Left cardiac atrium (tissue), 4 donors: ENCODE data around the gene BCL2L15. TPM values are rescaled to one million over a fixed set of nuclear protein-coding genes. Genes with fewer than 3 reads are reported as not detected.

ENCODE experiments used
- ATAC-seq, 2 donors: fragments of 200-7000 bp; cut with Tn5 transposase; one replicate each; pipeline ENCODE4 v1.9.1; 2020; ENCODE audit warnings: mild to moderate bottlenecking in 2 of 2, moderate library complexity in 2 of 2
- DNase-seq: peaks from one replicate; pipeline ENCODE4 v3.0.0-alpha.2; 2020
- intact Hi-C, 2 donors: fragments of 100-400 bp; cut with DNase I; formaldehyde crosslinking; loops; one replicate each; pipeline versions ENCODE4 v1.14.1 to v1.15.1; 2022 to 2023
- long read RNA-seq: library from polyadenylated mRNA; unstranded; transcript quantifications from one replicate; pipeline ENCODE4 v2.0.0, GENCODE V29; 2021
- total RNA-seq, 2 donors: library from RNA; stranded (reverse); fragmentation: NEBNext Ultra II Directional; extraction: Animal tissue kit (Norgen Biotek cat#: 25700); gene quantifications; one replicate each; pipeline ENCODE4 v1.2.1, GENCODE V29; 2021
- donor health status: DM: no; HTN: yes; CAD: no.
- donor health status: DM: no; HTN: yes; CAD: no; lungs with severe emphysema.
- donor health status: DM: yes; HTN: yes; CAD: no.
- donor health status: Dilated cardiomyopathy.

BCL2L15 gene
- under 1 TPM in 1 of 2 donors, not detected in 1; 0.97 TPM for total RNA-seq
- long read RNA-seq: 0 reads

GRCh38 chr1:113887402-113888175 is at the start of gene BCL2L15:
TSS of gene BCL2L15 (minus strand) at chr1:113887581. CDS start at chr1:113887375, 206 bp downstream.
- intact Hi-C loops: no loop called here
- ATAC-seq (no peak), DNase-seq (no peak)

GRCh38 chr1:113937146-113937545 is 49.8 kb upstream of the BCL2L15 start:
- ATAC-seq (no peak), DNase-seq (no peak)
- intact Hi-C loops: no loop called here

GRCh38 chr1:113935970-113936369 is 48.6 kb upstream of the BCL2L15 start:
- DNase-seq: no peak
- no peak for ATAC-seq
- intact Hi-C loops: no loop called here

- intact Hi-C loops: no loop called here
- ATAC-seq (no peak), DNase-seq (no peak)
Measured at GRCh38 chr1:113935176-113935575, 47.8 kb upstream of the BCL2L15 start.

GRCh38 chr1:113934511-113935055 is 47.2 kb upstream of the BCL2L15 start:
- ATAC-seq: no peak
- intact Hi-C loops: no loop called here
- no peak for DNase-seq

DNA sequence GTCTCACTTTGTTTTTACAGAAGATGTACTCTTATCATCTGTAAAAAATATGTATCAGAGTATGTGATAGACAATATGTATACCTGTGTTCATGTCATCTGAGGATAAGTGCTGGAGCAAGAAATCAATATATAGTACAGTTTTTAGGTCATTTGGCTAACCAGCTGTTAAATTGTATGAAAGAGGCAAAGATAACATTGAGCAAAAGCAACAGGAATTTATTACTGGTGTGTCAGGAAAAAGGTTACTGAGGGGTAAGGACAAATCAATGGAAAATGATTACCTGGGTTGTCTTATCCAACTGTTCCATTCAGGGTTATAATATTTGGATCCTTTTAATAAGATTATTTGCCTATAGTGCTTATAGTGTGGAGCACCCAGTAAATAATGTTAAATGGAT is 46.6 kb upstream of the BCL2L15 start:
- intact Hi-C loops: no loop called here
- DNase-seq: no peak
- no peak for ATAC-seq

DNA sequence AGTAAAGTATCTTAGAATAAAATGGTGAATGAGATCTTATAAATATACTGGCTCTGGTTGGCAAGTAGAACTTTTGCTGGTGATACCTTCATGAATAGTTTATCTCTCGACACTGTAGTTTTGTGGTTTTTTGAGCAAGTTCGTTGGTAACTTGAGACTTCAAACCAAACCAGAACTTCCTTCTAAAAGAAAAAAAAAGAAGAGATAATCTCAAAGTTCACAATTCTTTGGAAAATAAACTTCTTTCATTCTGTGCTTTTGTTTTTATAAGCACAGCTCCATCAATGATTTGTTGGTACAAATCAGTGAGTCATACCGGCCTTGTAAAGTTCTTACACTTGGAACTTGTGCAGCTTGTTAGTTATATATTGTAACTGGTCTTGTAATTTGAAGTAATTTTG is 44.1 kb upstream of the BCL2L15 start:
- no peak for ATAC-seq
- DNase-seq: no peak
- intact Hi-C loops: no loop called here

DNA sequence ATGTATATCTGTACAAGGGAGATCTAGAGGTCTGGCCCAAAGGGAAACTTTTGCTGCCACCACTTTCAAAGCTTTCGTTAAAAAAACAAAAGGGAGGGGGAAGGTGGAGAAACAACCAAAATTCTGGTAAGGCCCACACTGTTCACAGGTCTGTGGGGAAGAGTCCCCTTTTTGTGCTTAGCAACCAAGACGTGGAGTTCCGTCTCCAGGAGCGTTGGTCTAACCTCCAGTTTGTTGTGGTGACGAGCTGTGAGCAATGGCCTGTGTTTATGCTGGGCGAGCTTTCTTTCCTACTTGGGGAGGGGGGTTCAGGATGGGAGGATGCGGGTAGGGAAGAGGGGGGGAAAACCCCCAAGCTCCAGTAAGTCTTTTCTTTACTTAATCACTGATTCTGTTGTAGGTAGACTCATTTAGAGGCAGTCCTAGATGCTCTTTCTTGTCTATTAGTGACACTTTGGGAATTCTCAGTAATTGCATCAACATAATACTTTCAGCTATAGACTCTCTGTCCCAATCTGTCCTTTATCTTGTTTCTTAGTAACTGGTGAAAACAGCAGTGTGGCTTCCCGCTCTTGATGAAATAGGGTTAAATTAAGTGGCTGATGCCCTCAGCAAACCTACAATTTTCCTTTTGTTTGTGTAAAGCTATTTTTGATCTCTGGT is 43.2 kb upstream of the BCL2L15 start:
- ATAC-seq (peak in 1 of 2 donors; percentile 11), DNase-seq (no peak)
- intact Hi-C loops: no loop called here

DNA sequence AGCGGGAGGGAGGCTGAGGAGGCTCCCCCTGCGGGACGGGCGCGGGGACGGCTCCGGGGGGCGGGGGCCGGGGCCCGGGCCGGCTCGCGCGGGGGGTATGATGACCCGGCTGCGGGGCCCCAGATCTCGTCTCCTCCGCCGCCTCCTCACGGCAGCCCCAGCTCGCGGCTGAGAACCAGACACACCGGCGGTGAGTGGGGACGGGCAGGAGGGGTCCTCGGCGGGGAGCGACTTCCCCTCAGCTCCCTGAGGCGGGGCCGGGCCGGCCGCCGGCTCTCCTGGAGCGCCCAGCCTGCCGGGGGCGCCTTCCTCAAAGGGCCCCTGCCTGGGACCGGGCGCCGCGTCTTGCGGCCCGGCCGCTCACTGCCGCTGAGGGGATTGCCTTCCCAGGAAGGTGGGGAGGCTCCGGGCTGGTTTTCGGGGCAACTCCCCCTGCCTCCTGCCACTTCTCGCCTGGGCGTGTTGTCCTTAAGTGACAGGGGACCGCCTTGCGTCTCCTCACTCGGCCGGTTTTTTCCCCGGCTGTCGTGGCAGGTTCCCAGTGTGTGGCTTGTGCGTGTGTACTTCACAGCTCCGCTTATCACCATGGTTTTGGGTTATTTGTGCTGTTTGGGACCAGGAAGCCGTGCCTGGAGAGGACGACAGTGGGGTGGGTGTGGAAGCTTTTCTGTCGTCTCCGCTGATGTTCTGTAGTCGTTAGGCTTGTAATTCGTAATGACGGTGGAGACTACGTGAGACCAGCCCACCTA is 42.5 kb upstream of the BCL2L15 start:
- ATAC-seq (peak; percentile 59 to 61), DNase-seq (peak; percentile 43)
- intact Hi-C loops: loop anchor here in 1 of 2 donors (1.0 to 2.0 kb wide), 2 partner anchors 17 to 25 kb away; partner anchors contain the start of gene DCLRE1B

GRCh38 chr1:113928941-113929749 is 41.8 kb upstream of the BCL2L15 start, which contains the start of gene HIPK1:
TSS of gene HIPK1 (plus strand) at chr1:113929324.
- intact Hi-C loops: loop anchor here in 1 of 2 donors (1.0 to 2.0 kb wide), 2 partner anchors 16 to 24 kb away; partner anchors contain the start of gene DCLRE1B
- ATAC-seq (peak; percentile 94 to 96), DNase-seq (peak; percentile 95)

DNA sequence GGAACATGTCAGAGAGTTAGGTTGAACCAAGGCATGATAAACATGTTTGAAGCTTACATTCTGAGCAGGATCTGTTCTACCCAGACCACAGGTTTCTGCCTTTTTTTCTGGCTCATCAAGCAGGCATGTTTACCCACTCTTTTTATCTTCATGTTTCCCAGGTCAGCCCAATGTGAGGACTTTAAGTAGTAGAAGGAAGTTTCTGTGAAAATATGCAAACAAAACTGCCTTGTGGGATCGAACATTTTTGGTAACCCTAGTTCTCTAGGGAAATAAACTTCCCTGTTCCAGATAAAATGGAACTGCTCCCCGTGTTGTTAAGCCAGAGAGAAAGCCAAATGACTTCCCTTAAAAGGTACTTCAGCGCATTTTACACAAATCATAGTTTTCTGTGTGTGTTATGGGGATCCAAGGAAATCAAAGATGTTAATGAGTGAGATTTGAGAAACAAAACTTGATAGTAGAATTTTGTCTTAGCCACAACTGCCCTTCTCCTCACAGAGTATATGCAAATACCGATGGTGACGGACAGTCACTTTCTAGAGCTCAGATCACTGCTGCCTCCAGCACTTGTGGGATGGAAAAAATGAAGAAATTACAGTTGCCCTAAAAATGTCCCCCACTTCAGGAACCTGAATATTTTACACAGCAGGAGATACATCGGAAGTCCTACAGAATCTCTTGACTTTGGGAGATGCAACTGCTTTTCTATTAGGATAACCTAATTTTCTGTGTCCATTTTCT is 41.0 kb upstream of the BCL2L15 start:
- intact Hi-C loops: loop anchor here in 1 of 2 donors (2.0 kb wide), 1 partner anchor 16 kb away; no protein-coding TSS in a partner anchor
- ATAC-seq (peak in 1 of 2 donors; percentile 17), DNase-seq (no peak)

DNA sequence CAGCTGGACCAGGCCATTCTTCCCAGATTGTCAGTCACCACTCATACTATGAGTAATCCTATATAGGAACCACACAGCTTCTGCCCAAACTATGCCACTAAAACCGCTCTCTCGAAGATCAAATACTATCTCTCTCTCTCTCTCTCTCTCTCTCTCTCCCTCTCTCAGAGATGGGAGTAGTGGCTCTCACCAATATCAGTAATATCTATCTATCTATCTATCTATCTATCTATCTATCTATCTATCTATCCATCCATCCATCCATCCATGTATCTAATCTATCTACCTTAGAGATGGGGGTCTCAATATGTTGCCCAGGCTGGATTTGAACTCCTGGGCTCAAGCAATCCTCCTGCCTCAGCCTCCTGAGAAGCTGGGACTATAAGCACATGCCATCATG is 37.1 kb upstream of the BCL2L15 start:
- DNase-seq (no peak), ATAC-seq (no peak)
- intact Hi-C loops: no loop called here

DNA sequence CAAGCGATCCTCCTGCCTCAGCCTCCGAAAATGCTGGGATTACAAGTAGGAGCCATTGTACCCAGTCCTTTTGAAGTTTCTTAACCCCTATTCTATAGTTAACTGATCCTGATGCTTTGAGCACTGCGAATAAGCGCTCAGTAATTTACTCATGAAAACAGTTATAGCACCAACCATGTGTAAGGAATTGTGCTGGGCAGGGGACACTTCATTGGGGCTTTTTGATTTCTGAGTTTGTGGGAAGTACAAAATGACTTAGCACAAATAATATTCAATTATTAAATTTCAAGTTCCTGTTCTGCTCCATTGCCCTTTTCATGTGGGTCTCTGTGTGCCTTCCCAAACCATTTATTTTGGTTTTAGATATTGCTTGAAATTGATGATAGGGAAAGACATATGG is 35.6 kb upstream of the BCL2L15 start:
- no peak for ATAC-seq
- no peak for DNase-seq
- intact Hi-C loops: no loop called here

GRCh38 chr1:113918243-113918642 is 30.9 kb upstream of the BCL2L15 start:
- intact Hi-C loops: no loop called here
- DNase-seq (no peak), ATAC-seq (no peak)

- DNase-seq (no peak), ATAC-seq (no peak)
- intact Hi-C loops: no loop called here
Measured at GRCh38 chr1:113917400-113918082, 30.2 kb upstream of the BCL2L15 start.

DNA sequence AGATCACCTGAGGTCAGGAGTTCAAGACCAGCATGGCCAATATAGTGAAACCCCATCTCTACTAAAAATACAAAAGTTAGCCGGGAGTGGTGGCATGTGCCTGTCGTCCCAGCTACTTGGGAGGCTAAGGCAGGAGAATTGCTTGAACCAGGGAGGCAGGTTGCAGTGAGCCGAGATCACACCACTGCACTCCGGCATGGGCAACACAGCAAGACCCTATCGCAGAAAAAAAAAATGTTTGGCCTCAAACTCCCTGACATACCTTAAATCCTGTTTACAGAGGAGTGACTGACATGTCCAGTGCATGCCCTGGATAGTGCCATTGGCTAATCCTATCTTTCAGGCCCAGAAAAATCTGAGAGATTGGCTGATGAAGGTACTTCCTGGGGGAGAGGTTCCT is 29.6 kb upstream of the BCL2L15 start:
- DNase-seq (no peak), ATAC-seq (no peak)
- intact Hi-C loops: no loop called here
